GM18519 (cell line): ENCODE results near the gene C14orf119.

Experiments used
- ATAC-seq: cut with Tn5 transposase; IDR thresholded peaks from one replicate; pipeline ENCODE4 v1.9.1; 2021; ENCODE audit warnings: mild to moderate bottlenecking, moderate library complexity; ENCODE audit not compliant: unreplicated experiment, low FRiP score

C14orf119 gene

GRCh38 chr14:23146351-23146910 is 51.1 kb downstream of the C14orf119 start:
- no peak for ATAC-seq

- ATAC-seq, result no peak
Measured at GRCh38 chr14:23146980-23147379, 51.7 kb downstream of the C14orf119 start.

- no peak for ATAC-seq
Measured at GRCh38 chr14:23147676-23148075, 52.4 kb downstream of the C14orf119 start.

- ATAC-seq, result no peak
Measured at GRCh38 chr14:23148591-23149249, 53.4 kb downstream of the C14orf119 start.

GRCh38 chr14:23149745-23150144 is 54.4 kb downstream of the C14orf119 start:
- ATAC-seq, result no peak
